Left cardiac atrium (tissue), 4 donors: ENCODE results near the gene CFAP299. TPM values are rescaled to one million over a fixed set of nuclear protein-coding genes. Genes with fewer than 3 reads are reported as not detected.
"Not testable (repeated sequence)": the region's sequence is repeated elsewhere in the genome, so short reads cannot be mapped to it uniquely, and the experiment has no call there.

ENCODE experiments used
- ATAC-seq, 2 donors: fragments of 200-7000 bp; cut with Tn5 transposase; one replicate each; pipeline ENCODE4 v1.9.1; 2020; ENCODE audit warnings: mild to moderate bottlenecking in 2 of 2, moderate library complexity in 2 of 2
- DNase-seq: peaks from one replicate; pipeline ENCODE4 v3.0.0-alpha.2; 2020
- intact Hi-C, 2 donors: fragments of 100-400 bp; cut with DNase I; formaldehyde crosslinking; loops; one replicate each; pipeline versions ENCODE4 v1.14.1 to v1.15.1; 2022 to 2023
- total RNA-seq, 2 donors: library from RNA; stranded (reverse); fragmentation: NEBNext Ultra II Directional; extraction: Animal tissue kit (Norgen Biotek cat#: 25700); gene quantifications; one replicate each; pipeline ENCODE4 v1.2.1, GENCODE V29; 2021
- donor health status: DM: no; HTN: yes; CAD: no.
- donor health status: DM: no; HTN: yes; CAD: no; lungs with severe emphysema.
- donor health status: DM: yes; HTN: yes; CAD: no.
- donor health status: Dilated cardiomyopathy.

The CFAP299 gene
- total RNA-seq, 2 donors from 2014 or later = not detected

GRCh38 chr4:80732010-80732409 lies 396.5 kb downstream of the CFAP299 start:
- ATAC-seq = no peak

GRCh38 chr4:80740375-80740774 lies 404.8 kb downstream of the CFAP299 start:
- no peak for DNase-seq
- ATAC-seq = no peak
- intact Hi-C loops = no loop called here

More at GRCh38 chr4:80732010-80732409, 396.5 kb downstream of the CFAP299 start:
- DNase-seq = no peak
- intact Hi-C loops = no loop called here

- intact Hi-C loops, ATAC-seq, DNase-seq: not testable (repeated sequence)
Measured at GRCh38 chr4:80749558-80749957, 414.0 kb downstream of the CFAP299 start.

- ATAC-seq (no peak), DNase-seq (no peak)
- intact Hi-C loops = no loop called here
Measured at GRCh38 chr4:80751200-80751599, 415.7 kb downstream of the CFAP299 start.

- no peak for ATAC-seq
- no peak for DNase-seq
- intact Hi-C loops = no loop called here
Measured at GRCh38 chr4:80767944-80768343, 432.4 kb downstream of the CFAP299 start.

- DNase-seq = no peak
- ATAC-seq = no peak
- intact Hi-C loops = no loop called here
Measured at GRCh38 chr4:80776168-80776567, 440.6 kb downstream of the CFAP299 start.

GRCh38 chr4:80781431-80781830 lies 445.9 kb downstream of the CFAP299 start:
- intact Hi-C loops = no loop called here
- ATAC-seq (no peak), DNase-seq (no peak)

GRCh38 chr4:80787306-80787705 lies 451.8 kb downstream of the CFAP299 start:
- ATAC-seq (no peak), DNase-seq (no peak)
- intact Hi-C loops = no loop called here

GRCh38 chr4:80788798-80789197 lies 453.3 kb downstream of the CFAP299 start:
- ATAC-seq (no peak), DNase-seq (no peak)
- intact Hi-C loops = no loop called here

GRCh38 chr4:80790152-80790551 lies 454.6 kb downstream of the CFAP299 start:
- no peak for ATAC-seq
- intact Hi-C loops = no loop called here
- no peak for DNase-seq

GRCh38 chr4:80793660-80794059 lies 458.1 kb downstream of the CFAP299 start:
- ATAC-seq, DNase-seq, intact Hi-C loops: not testable (repeated sequence)

GRCh38 chr4:80798082-80798481 lies 462.6 kb downstream of the CFAP299 start:
- DNase-seq (no peak), ATAC-seq (no peak)
- intact Hi-C loops = no loop called here

GRCh38 chr4:80800719-80801118 lies 465.2 kb downstream of the CFAP299 start:
- DNase-seq, ATAC-seq, intact Hi-C loops: not testable (repeated sequence)

- intact Hi-C loops = no loop called here
- DNase-seq = no peak
- no peak for ATAC-seq
Measured at GRCh38 chr4:80803337-80803736, 467.8 kb downstream of the CFAP299 start.

- intact Hi-C loops = no loop called here
- no peak for DNase-seq
- ATAC-seq = no peak
Measured at GRCh38 chr4:80806472-80806871, 470.9 kb downstream of the CFAP299 start.

GRCh38 chr4:80809039-80809729 lies 473.7 kb downstream of the CFAP299 start:
- DNase-seq (no peak), ATAC-seq (no peak)
- intact Hi-C loops = no loop called here

GRCh38 chr4:80811406-80811805 lies 475.9 kb downstream of the CFAP299 start:
- intact Hi-C loops = no loop called here
- ATAC-seq = no peak
- no peak for DNase-seq

- no peak for DNase-seq
- ATAC-seq = no peak
- intact Hi-C loops = no loop called here
Measured at GRCh38 chr4:80812145-80812544, 476.6 kb downstream of the CFAP299 start.

GRCh38 chr4:80814266-80814665 lies 478.7 kb downstream of the CFAP299 start:
- ATAC-seq (no peak), DNase-seq (no peak)
- intact Hi-C loops = no loop called here

- ATAC-seq = no peak
- intact Hi-C loops = no loop called here
- DNase-seq = no peak
Measured at GRCh38 chr4:80831383-80832361, 496.1 kb downstream of the CFAP299 start.
